ENCODE results near the gene TRIM38. TPM values are rescaled to one million over a fixed set of nuclear protein-coding genes. Genes with fewer than 3 reads are reported as not detected.
A peak's percentile ranks its signal among the peaks of the same experiment; 100 is the strongest.

Gene TRIM38
- total RNA-seq, 1 experiment from 2014 or later, result 5.4 TPM

DNA sequence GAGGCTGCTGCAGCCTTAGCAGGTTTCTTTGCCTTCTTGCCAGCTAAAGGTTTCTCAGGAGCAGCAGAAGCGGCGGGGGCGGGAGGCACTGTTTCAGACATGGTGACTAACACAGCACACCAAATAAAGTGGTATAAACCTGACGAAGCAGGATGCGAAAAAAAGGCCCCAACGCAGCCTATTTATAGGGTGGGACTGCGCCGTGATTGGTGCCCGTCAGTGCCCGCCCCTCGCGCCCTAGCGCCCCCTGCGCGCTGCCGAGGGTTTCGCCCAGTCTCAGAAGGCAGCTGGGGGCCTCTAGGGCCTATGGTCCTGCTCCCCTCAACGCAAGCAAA, 55.0 kb downstream of the TRIM38 start:
- H3K27me3 Mint-ChIP-seq (ENCODE audit: insufficient read depth, unreplicated experiment), result no peaks in the 10 kb centered on the region
- no peaks in the 10 kb centered on the region for H3K4me1 Mint-ChIP-seq (ENCODE audit: insufficient read depth, unreplicated experiment)
- BruUV-seq (replicated peaks), result no TSS peak
- intact Hi-C loops (cut with micrococcal nuclease), result loop anchor here (2.0 kb wide), 1 partner anchor 25 kb away; no protein-coding TSS in a partner anchor
- TF ChIP-seq, protein P1, sequence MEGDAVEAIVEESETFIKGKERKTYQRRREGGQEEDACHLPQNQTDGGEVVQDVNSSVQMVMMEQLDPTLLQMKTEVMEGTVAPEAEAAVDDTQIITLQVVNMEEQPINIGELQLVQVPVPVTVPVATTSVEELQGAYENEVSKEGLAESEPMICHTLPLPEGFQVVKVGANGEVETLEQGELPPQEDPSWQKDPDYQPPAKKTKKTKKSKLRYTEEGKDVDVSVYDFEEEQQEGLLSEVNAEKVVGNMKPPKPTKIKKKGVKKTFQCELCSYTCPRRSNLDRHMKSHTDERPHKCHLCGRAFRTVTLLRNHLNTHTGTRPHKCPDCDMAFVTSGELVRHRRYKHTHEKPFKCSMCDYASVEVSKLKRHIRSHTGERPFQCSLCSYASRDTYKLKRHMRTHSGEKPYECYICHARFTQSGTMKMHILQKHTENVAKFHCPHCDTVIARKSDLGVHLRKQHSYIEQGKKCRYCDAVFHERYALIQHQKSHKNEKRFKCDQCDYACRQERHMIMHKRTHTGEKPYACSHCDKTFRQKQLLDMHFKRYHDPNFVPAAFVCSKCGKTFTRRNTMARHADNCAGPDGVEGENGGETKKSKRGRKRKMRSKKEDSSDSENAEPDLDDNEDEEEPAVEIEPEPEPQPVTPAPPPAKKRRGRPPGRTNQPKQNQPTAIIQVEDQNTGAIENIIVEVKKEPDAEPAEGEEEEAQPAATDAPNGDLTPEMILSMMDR (IDR thresholded peaks at IDR 0.05; ENCODE audit: unreplicated experiment), result peak; percentile 26
- H3K36me3 Mint-ChIP-seq (ENCODE audit: insufficient read depth, unreplicated experiment), result peaks cover 20% of the 10 kb centered on the region
- peak; percentile 93 for DNase-seq (ENCODE audit: unreplicated experiment)
- ChIA-PET CTCF (interaction anchor here (0.6 to 9.0 kb wide), 16 partner anchors 7 to 1678 kb away, joined by 3 to 81 read pairs (median 4); partner anchors contain the start of gene HFE), POLR2A (interaction anchor here (0.7 to 11.4 kb wide), 28 partner anchors 9 to 1821 kb away, joined by 3 to 232 read pairs (median 8); partner anchors contain the start of gene TRIM38)
- H3K4me3 Mint-ChIP-seq (ENCODE audit: unreplicated experiment), result peak overlapping the region; percentile 75
- peak overlapping the region; percentile 73 for H3K27ac Mint-ChIP-seq (ENCODE audit: low read depth, unreplicated experiment)
- H3K9me3 Mint-ChIP-seq (ENCODE audit: unreplicated experiment), result no peaks in the 10 kb centered on the region

DNA sequence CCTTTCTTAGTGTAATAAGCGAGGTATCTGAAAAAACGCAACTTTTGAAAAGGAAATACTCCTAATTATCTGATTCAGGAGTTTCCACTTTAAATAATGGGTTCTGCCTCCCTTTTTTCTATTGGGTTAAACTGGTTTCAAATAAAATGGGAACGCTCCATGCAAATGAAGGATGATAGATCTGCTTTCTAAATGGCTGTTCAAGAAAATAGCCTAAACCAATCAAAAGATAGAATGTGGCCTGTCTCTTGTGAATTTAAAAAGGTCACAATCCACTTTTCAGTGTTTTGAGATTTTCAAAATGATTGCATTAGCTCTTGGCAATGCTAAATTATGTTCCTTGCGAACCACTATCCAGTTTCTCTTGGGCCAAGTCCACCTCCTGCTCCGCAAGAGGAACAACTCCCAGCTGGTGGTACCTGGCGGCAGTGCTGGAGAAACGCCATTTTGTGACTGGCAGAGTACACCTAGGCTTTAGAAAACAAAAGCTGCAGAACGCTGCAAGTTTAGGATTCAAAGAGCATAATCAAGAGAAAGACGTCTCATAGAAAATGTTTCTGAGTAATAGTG, 56.7 kb downstream of the TRIM38 start:
- CTCF ChIA-PET, result interaction anchor here (0.9 to 9.0 kb wide), 3 partner anchors 12 to 22 kb away, joined by 3 to 81 read pairs (median 5); a partner anchor contains a TSS
- POLR2A ChIA-PET, result interaction anchor here (0.6 to 20.2 kb wide), 22 partner anchors 9 to 1875 kb away, joined by 3 to 1354 read pairs (median 7); partner anchors contain the start of gene TRIM38
- H3K27me3 Mint-ChIP-seq (ENCODE audit: insufficient read depth, unreplicated experiment), result no peaks in the 10 kb centered on the region
- intact Hi-C loops (cut with micrococcal nuclease), result no loop called here
- no peaks in the 10 kb centered on the region for H3K9me3 Mint-ChIP-seq (ENCODE audit: unreplicated experiment)
- peaks cover 5% of the 10 kb centered on the region for H3K4me1 Mint-ChIP-seq (ENCODE audit: insufficient read depth, unreplicated experiment)
- peaks cover 20% of the 10 kb centered on the region for H3K36me3 Mint-ChIP-seq (ENCODE audit: insufficient read depth, unreplicated experiment)
- TF ChIP-seq, protein P1 (IDR thresholded peaks at IDR 0.05; ENCODE audit: unreplicated experiment), result no peak
- no peak for DNase-seq (ENCODE audit: unreplicated experiment)
- no peak overlapping the region for H3K4me3 Mint-ChIP-seq (ENCODE audit: unreplicated experiment)
- H3K27ac Mint-ChIP-seq (ENCODE audit: low read depth, unreplicated experiment), result no peak overlapping the region
- BruUV-seq (replicated peaks), result no TSS peak

DNA sequence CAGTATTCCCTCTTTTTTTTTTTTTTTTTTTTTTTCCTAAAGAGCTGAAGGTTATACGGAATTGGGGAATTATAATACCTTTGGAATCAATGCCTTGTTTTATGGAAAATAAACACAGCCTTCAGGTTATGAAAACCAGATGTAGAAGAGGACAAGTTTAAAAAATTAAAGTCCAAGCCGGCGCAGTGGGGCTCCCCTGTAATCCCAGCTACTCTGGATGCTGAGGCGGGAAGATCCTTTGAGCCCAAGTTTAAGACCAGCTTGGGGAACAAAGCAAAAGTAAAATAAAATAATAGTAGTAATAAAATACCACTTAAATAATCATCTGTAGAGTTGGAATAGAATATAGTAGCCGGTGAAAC, 57.3 kb downstream of the TRIM38 start:
- POLR2A ChIA-PET, result interaction anchor here (0.6 to 20.2 kb wide), 33 partner anchors 10 to 1875 kb away, joined by 3 to 1354 read pairs (median 7); partner anchors contain the start of gene TRIM38
- CTCF ChIA-PET, result interaction anchor here (0.9 to 2.7 kb wide), 3 partner anchors 11 to 22 kb away, joined by 3 to 13 read pairs (median 5); a partner anchor contains a TSS
- peaks cover 9% of the 10 kb centered on the region for H3K4me1 Mint-ChIP-seq (ENCODE audit: insufficient read depth, unreplicated experiment)
- peak overlapping the region; percentile 92 for H3K27ac Mint-ChIP-seq (ENCODE audit: low read depth, unreplicated experiment)
- DNase-seq (ENCODE audit: unreplicated experiment), result no peak
- intact Hi-C loops (cut with micrococcal nuclease), result no loop called here
- no peaks in the 10 kb centered on the region for H3K27me3 Mint-ChIP-seq (ENCODE audit: insufficient read depth, unreplicated experiment)
- H3K9me3 Mint-ChIP-seq (ENCODE audit: unreplicated experiment), result no peaks in the 10 kb centered on the region
- peaks cover 20% of the 10 kb centered on the region for H3K36me3 Mint-ChIP-seq (ENCODE audit: insufficient read depth, unreplicated experiment)
- TF ChIP-seq, protein P1 (IDR thresholded peaks at IDR 0.05; ENCODE audit: unreplicated experiment), result no peak
- BruUV-seq (replicated peaks), result no TSS peak
- H3K4me3 Mint-ChIP-seq (ENCODE audit: unreplicated experiment), result peak overlapping the region; percentile 81

DNA sequence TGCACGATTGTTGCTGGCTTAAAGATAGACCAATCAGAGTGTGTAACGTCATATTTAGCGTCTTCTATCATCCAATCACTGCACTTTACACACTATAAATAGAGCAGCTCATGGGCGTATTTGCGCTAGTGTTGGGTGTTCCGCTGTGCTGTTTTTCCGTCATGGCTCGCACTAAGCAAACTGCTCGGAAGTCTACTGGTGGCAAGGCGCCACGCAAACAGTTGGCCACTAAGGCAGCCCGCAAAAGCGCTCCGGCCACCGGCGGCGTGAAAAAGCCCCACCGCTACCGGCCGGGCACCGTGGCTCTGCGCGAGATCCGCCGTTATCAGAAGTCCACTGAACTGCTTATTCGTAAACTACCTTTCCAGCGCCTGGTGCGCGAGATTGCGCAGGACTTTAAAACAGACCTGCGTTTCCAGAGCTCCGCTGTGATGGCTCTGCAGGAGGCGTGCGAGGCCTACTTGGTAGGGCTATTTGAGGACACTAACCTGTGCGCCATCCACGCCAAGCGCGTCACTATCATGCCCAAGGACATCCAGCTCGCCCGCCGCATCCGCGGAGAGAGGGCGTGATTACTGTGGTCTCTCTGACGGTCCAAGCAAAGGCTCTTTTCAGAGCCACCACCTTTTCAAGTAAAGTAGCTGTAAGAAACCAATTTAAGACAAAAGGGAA, 57.9 kb downstream of the TRIM38 start:
- DNase-seq (ENCODE audit: unreplicated experiment), result peak; percentile 90
- POLR2A ChIA-PET, result interaction anchor here (0.6 to 20.2 kb wide), 48 partner anchors 10 to 1874 kb away, joined by 3 to 1354 read pairs (median 5); partner anchors contain the start of gene TRIM38
- Mint-ChIP-seq H3K27me3 (ENCODE audit: insufficient read depth, unreplicated experiment) (no peaks in the 10 kb centered on the region), H3K9me3 (ENCODE audit: unreplicated experiment) (no peaks in the 10 kb centered on the region), H3K27ac (ENCODE audit: low read depth, unreplicated experiment) (peak overlapping the region; percentile 92), H3K4me1 (ENCODE audit: insufficient read depth, unreplicated experiment) (peaks cover 9% of the 10 kb centered on the region), H3K4me3 (ENCODE audit: unreplicated experiment) (peak overlapping the region; percentile 81), H3K36me3 (ENCODE audit: insufficient read depth, unreplicated experiment) (peaks cover 20% of the 10 kb centered on the region)
- CTCF ChIA-PET, result interaction anchor here (0.9 to 2.7 kb wide), 4 partner anchors 10 to 23 kb away, joined by 3 to 13 read pairs (median 4); a partner anchor contains a TSS
- TF ChIP-seq, protein P1 (IDR thresholded peaks at IDR 0.05; ENCODE audit: unreplicated experiment), result no peak
- TSS peak; percentile 99 for BruUV-seq (replicated peaks)
- intact Hi-C loops (cut with micrococcal nuclease), result no loop called here
